Effector memory CD8-positive, alpha-beta T cell (primary cell): ENCODE results near the gene SLC25A41.

Experiments used
- ATAC-seq: fragments of 150-1000 bp; cut with Tn5 transposase; replicated peaks from 2 replicates; pipeline ENCODE4 v1.10.0; 2021; ENCODE audit warnings: mild to moderate bottlenecking, moderate library complexity
- DNase-seq, 3 experiments: peaks; one replicate each; pipeline ENCODE4 v3.0.0; 2021
- H3K27ac Mint-ChIP-seq, 2 donors: one replicate each; pipeline ENCODE4 v1.8.0; 2022; ENCODE audit warnings: mild to moderate bottlenecking in 2 of 2, mixed read lengths in 2 of 2, moderate library complexity in 2 of 2
- H3K27me3 Mint-ChIP-seq, 2 donors: one replicate each; pipeline ENCODE4 v1.8.0; 2022; ENCODE audit warnings: mixed read lengths in 2 of 2
- H3K36me3 Mint-ChIP-seq: one replicate; pipeline ENCODE4 v1.8.0; 2022; ENCODE audit warnings: mild to moderate bottlenecking, moderate library complexity, mixed read lengths; ENCODE audit not compliant: insufficient read depth
- H3K4me1 Mint-ChIP-seq, 2 donors: one replicate each; pipeline ENCODE4 v1.8.0; 2022; ENCODE audit warnings: low read depth in 2 of 2, mixed read lengths in 2 of 2
- H3K4me3 Mint-ChIP-seq, 2 donors: one replicate each; pipeline ENCODE4 v1.8.0; 2022; ENCODE audit warnings: mild to moderate bottlenecking in 2 of 2, mixed read lengths in 2 of 2, moderate library complexity in 2 of 2
- H3K9me3 Mint-ChIP-seq, 2 donors: one replicate each; pipeline ENCODE4 v1.8.0; 2022; ENCODE audit warnings: mixed read lengths in 2 of 2

SLC25A41 gene

DNA sequence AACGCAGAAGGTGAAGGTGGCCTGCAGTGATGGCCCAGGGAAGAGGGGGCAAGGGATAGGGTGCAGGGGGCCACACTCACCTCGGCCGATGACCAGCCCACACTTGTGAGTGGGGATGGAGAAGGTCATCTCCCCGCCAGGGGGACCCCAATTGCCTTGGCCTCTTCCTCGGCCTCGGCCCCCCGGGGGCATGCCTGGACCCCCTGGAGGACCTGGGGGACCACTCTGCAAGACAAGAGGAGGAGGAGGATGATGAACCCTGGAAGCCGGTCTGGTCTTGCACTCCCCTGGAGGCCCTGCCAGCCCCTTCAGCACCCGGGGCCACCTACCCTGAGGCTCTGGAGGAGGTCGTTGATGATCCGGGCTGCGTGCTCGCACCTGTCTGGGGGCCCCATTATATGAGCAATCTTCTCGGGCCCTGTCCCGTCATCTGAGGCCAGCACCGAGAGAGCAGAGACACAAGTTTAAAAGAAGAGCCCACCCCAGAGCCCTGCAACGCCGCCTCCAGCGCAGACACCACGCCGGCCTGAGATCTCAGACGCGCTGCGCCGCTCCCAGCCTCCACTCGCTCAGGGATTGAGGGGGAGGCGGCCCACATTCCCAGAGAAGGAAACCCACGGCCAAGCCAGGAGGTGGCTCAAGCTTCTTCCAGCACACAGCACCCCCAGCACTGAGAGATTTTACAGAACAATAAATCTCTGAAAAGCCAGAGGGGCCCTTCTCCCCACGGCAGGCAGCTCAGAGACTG lies 16.7 kb downstream of the SLC25A41 start:
- Mint-ChIP-seq H3K27me3 (no peaks in the 10 kb centered on the region), H3K36me3 (peaks cover 61% of the 10 kb centered on the region)

DNA sequence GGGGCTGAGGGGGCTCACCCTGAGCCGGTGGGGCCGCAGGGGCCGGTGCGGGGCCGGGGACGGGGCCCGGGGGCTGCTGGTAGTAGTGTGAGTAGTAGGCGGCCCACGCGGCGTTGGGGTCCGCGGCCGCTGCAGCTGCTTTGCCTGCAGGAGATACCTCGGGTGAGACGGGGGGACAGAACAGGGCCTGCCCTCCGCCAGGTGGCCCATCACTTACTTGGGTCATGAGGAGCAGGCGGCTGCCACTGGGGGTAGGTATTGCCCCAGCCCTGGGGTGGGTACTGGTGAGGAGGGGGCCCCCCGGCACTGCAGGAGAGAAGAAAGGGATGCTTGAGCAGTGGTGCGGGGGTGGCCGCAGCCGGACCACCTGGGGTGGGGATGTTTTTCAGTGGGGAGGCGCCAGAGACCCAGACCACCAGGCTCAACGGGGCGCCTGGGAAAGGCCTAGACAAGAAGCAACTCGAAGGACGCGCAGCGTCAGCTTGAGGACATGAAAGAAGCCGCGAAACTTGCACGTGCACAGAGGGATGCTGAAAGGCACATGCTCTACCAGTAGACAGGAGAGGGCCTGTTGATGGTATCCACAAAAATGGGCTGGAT lies 17.9 kb downstream of the SLC25A41 start:
- DNase-seq (no peak), ATAC-seq (no peak)
- Mint-ChIP-seq H3K27ac (no peak overlapping the region), H3K4me1 (peaks cover 0 to 1% of the 10 kb centered on the region in 2 donors), H3K27me3 (no peaks in the 10 kb centered on the region), H3K4me3 (no peak overlapping the region), H3K36me3 (peaks cover 61% of the 10 kb centered on the region), H3K9me3 (no peaks in the 10 kb centered on the region)

More for the DNA sequence above, 16.7 kb downstream of the SLC25A41 start:
- ATAC-seq (no peak), DNase-seq (no peak)
- no peak overlapping the region for H3K27ac Mint-ChIP-seq
- no peak overlapping the region for H3K4me3 Mint-ChIP-seq
- peaks cover 4 to 5% of the 10 kb centered on the region in 2 donors for H3K4me1 Mint-ChIP-seq
- no peaks in the 10 kb centered on the region for H3K9me3 Mint-ChIP-seq

DNA sequence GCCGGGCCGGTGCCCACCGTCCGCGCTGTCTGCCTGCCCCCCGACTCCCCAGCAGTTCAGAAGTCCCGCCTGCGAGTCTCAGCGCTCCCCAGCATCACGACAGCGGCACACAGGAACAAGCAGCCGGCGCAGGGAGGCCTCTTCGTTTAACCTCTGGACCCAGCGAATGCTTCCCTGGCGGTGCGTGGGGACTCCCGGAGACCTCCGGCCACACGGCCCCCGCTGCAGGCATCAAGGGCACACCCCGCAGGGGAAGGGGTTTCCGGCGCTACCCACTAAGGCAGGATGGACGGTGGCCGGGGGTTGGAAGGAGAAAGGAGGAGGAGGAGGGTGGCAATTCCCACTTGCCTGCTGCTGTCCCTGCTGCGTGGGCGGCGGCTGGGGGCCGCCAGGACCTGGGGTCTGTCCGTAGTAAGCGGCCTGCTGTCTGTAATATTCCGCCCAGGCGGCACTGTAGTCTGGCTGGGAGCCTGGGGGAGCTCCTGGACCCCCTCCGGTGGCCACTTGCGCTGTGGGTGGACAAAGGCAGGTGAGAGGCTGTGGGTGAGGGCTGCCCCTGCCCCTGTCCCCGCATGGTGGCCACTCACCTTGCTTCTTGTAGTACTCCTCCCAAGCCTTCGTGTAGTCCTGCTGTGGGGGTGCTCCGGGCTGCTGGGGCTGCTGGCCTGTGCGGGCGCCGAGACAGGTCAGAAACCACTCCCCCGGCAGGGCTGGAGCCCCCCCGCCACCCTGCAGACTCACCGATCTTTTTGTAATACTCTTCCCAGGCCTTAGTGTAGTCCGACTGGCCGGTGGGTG lies 18.6 kb downstream of the SLC25A41 start:
- Mint-ChIP-seq H3K27ac (peak overlapping the region in 1 of 2 donors; percentile 46), H3K9me3 (no peaks in the 10 kb centered on the region), H3K4me3 (no peak overlapping the region), H3K27me3 (no peaks in the 10 kb centered on the region), H3K4me1 (no peaks in the 10 kb centered on the region), H3K36me3 (peaks cover 60% of the 10 kb centered on the region)
- DNase-seq (no peak), ATAC-seq (no peak)

DNA sequence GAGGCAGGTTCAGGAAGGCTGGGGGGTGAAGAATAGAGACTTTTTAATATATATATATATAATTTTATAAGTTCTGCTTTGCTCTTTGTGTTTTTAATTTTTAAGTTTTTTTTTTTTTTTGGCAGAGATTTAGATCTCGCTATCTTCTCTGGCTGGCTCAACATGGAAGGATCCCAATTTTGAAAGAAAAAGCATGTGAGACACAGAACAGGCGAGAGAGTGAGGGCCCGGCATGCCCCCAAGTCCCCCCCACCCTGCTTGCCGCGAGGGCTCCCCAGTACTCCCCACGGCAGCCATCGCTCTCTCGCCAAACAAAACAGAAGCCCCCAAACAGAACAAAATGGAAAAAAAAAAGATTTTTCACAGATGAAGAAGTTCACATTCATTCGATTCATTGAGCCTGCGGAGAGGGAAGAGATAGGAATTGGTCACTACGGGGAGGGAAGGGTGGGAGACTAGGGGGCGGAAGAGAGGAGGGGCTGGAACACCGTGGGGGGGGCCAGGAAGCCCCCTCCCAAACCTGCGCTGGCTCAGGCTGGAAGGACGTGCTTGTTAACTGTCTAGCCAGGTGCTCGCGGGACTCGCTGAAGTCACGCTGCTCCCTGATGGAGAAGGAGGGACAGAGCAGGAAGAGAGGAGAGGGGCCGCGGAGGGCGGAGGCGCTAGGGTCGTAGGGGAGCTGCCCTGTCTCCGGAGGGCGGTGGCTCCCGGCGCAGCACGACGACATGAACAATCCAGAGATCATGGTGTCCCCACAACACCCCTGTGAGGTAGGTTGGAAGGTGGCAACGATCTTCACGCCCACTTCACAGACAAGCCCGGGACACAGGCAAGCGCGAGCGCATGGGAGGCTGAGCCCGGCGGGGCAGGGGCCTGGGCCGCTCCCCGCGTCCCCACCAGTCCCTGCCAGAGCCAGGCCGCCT lies 19.6 kb downstream of the SLC25A41 start:
- peaks cover 52% of the 10 kb centered on the region for H3K36me3 Mint-ChIP-seq
- no peak overlapping the region for H3K4me3 Mint-ChIP-seq
- peak overlapping the region in 1 of 2 donors; percentile 46 for H3K27ac Mint-ChIP-seq
- DNase-seq: no peak
- no peaks in the 10 kb centered on the region for H3K27me3 Mint-ChIP-seq
- no peak for ATAC-seq
- H3K9me3 Mint-ChIP-seq: no peaks in the 10 kb centered on the region
- no peaks in the 10 kb centered on the region for H3K4me1 Mint-ChIP-seq

DNA sequence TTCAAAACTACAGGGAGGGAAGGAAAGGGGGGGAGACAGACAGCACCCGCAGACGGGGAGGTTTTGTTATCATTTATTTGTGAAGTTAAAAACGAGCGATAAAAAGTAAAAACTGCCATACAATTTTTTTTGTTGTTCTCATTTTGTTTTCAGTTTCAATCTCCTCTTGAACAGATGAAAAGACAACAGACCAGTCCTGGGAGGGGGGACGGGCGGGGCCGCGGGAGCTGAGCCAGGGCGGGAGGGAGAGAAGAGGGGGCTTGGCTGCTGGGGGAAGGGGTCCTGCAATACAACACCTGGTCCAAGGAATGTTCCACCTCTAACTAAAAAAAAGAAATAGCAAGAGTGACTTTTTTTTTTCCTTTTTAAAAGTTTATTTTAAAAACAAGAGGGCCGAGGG lies 20.3 kb downstream of the SLC25A41 start:
- no peaks in the 10 kb centered on the region for H3K27me3 Mint-ChIP-seq
- no peak overlapping the region for H3K27ac Mint-ChIP-seq
- peaks cover 46% of the 10 kb centered on the region for H3K36me3 Mint-ChIP-seq
- ATAC-seq: no peak
- no peak overlapping the region for H3K4me3 Mint-ChIP-seq
- H3K4me1 Mint-ChIP-seq: no peaks in the 10 kb centered on the region
- no peaks in the 10 kb centered on the region for H3K9me3 Mint-ChIP-seq
- no peak for DNase-seq

DNA sequence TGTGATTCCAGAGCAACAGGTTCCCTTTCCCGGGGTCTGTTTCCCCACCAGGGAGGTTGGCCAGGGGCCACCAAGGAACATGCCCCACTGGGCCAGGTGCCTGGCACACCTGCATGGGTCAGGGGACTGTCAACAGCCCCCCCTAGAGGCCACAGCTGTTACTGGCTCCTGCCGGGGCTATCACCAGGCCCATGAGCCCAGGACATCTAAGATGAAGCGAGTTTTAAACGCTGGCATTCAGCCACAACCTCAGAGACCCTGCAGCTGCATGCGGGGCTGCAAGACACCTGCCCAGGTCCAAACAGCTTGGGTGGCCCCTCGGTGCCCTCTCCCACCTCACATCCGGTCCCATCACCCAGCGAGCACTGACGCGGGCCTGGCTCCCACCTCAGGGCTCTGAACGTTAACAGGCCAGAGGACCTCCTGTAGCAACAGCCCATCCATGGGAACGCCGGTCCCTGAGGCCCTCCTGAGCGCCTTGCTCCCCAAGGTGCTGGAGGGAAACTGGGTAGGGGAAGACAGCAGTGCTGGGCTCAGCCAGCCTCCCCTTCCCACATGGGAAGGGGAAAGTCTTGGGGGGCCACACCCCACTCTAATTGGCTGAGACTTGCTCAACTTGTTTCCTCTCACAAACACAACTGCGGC lies 21.0 kb downstream of the SLC25A41 start:
- peak; percentile 25 to 44 (median 35) for DNase-seq
- no peaks in the 10 kb centered on the region for H3K4me1 Mint-ChIP-seq
- peak; percentile 78 for ATAC-seq
- H3K27me3 Mint-ChIP-seq: no peaks in the 10 kb centered on the region
- H3K36me3 Mint-ChIP-seq: peaks cover 46% of the 10 kb centered on the region
- no peak overlapping the region for H3K4me3 Mint-ChIP-seq
- no peak overlapping the region for H3K27ac Mint-ChIP-seq
- no peaks in the 10 kb centered on the region for H3K9me3 Mint-ChIP-seq

DNA sequence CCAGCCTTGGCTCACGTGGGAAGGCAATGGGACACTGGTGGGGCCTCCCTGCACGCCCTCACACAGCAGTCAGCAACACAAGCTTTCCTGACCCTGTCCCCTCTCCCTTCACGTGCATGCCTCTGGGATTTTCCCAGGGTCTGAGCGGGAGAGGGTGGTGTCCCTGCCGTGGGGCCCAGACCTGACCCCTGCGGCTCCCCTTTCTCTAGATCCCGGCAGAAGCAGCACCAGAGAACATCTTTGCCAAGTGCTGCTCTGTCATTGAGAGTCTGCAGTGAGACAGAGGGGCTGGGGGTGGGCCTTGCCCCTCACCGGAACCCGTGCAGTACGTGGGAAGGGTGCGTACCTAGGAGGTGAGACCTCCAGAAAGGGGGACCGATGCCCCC lies 21.5 kb downstream of the SLC25A41 start:
- ATAC-seq (no peak), DNase-seq (no peak)
- Mint-ChIP-seq H3K27ac (no peak overlapping the region), H3K4me3 (no peak overlapping the region), H3K27me3 (no peaks in the 10 kb centered on the region), H3K4me1 (no peaks in the 10 kb centered on the region), H3K9me3 (no peaks in the 10 kb centered on the region), H3K36me3 (peaks cover 43% of the 10 kb centered on the region)

DNA sequence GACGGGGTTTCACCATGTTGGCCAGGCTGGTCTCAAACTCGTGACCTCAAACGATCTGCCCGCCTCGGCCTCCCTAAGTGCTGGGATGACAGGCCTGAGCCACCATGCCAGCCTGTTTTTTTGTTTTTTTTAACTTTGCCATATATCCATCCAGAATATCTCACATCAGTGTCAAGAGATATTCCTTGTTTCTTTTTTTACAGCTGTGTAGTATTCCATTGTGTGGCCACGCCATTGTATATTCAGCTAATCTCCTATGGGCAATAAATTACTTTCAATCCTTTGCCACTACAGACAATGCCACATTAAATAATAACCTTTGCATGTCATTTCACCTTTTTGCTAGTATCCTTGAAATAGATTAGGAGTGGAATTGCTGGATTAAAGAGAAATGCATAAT lies 24.2 kb downstream of the SLC25A41 start:
- Mint-ChIP-seq H3K4me3 (no peak overlapping the region), H3K27ac (no peak overlapping the region)
- ATAC-seq: no peak

DNA sequence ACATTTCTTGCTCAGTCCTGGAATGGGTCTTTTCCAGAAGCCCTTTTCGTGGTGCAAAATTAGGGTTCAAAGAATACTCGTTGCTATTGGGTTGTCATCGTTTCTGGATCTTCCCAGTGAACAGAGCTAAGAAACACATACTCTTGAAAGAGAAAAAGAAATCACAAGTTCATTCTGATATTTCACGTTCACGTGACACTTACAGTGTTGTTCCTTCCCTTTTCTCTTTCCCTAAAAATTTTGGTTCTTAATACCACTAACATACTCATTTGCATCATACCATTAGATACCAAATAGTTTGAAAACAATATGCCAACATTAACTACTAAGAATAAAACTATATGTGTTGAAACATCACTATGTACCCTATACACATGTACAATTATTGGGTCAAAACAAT lies 27.2 kb downstream of the SLC25A41 start:
- H3K27ac Mint-ChIP-seq: no peak overlapping the region
- no peaks in the 10 kb centered on the region for H3K9me3 Mint-ChIP-seq
- peaks cover 7% of the 10 kb centered on the region for H3K36me3 Mint-ChIP-seq
- H3K4me3 Mint-ChIP-seq: no peak overlapping the region
- H3K27me3 Mint-ChIP-seq: no peaks in the 10 kb centered on the region
- DNase-seq (no peak), ATAC-seq (no peak)
- H3K4me1 Mint-ChIP-seq: no peaks in the 10 kb centered on the region

More for the DNA sequence above, 24.2 kb downstream of the SLC25A41 start:
- Mint-ChIP-seq H3K36me3 (peaks cover 19% of the 10 kb centered on the region), H3K4me1 (no peaks in the 10 kb centered on the region), H3K9me3 (no peaks in the 10 kb centered on the region), H3K27me3 (no peaks in the 10 kb centered on the region)
- DNase-seq: no peak

DNA sequence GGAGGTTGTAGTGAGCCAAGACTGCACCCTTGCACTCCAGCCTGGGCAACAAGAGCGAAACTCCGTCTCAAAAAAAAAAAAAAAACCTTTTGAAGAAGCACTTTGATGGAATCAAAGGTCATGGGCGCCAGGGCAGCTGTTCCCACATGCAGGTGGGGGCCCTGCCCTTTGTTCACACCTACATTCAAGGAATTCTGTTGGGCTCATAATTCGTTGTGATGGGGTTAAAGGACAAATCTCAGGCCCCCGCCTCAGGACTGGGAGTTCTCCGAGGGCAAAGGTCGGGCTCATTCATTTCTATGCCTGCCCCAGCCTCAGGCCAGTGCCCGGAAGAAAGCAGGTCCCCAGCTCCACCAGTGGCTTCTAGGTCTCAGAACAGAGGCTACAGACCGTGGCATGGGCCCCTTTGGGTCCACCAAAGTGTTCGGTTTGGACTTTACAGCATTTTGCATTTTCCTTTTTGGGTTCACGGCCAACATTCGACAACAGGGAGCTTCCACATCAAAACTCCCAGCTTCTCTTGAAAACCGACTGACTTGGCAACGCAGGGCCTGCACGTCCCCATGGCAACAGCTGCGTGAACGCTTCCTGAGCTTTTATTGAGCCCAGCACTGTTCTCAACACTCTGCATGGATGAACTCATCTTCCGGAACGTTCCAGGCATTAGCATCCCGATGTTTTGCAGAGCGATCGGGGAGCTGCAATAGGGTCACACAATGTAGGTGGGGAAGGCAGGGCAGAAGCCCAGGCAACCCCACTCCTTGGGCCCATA lies 30.5 kb downstream of the SLC25A41 start:
- Mint-ChIP-seq H3K4me3 (no peak overlapping the region), H3K4me1 (no peaks in the 10 kb centered on the region)

DNA sequence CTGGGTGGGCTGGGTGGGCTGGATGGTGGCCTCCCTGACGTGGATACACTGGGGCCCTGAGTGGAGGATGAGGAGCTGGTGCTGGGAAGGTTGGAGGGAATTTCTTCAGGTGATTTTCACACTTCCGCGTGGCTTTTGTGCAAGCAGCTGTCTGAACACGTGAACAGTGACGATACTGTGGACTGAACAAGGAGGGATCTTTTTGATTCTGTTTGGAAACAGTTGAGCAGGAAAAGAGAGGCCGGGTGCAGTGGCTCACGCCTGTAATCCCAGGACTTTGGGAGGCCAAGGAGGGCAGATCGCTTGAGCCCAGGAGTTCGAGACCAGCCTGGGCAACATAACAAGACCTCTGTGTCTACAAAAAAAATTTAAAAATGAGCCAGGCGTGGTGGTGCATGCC lies 31.5 kb downstream of the SLC25A41 start:
- no peaks in the 10 kb centered on the region for H3K9me3 Mint-ChIP-seq
- no peak for DNase-seq
- H3K27me3 Mint-ChIP-seq: no peaks in the 10 kb centered on the region
- H3K4me1 Mint-ChIP-seq: no peaks in the 10 kb centered on the region
- no peak for ATAC-seq
- H3K4me3 Mint-ChIP-seq: no peak overlapping the region
- no peak overlapping the region for H3K27ac Mint-ChIP-seq
- H3K36me3 Mint-ChIP-seq: no peaks in the 10 kb centered on the region

More for the DNA sequence above, 30.5 kb downstream of the SLC25A41 start:
- ATAC-seq (no peak), DNase-seq (no peak)
- H3K9me3 Mint-ChIP-seq: no peaks in the 10 kb centered on the region
- no peak overlapping the region for H3K27ac Mint-ChIP-seq
- H3K36me3 Mint-ChIP-seq: no peaks in the 10 kb centered on the region
- no peaks in the 10 kb centered on the region for H3K27me3 Mint-ChIP-seq
